ENCODE data around the gene PCDH15.
A peak's percentile ranks its signal among the peaks of the same experiment; 100 is the strongest.
"Not testable (repeated sequence)": the region's sequence is repeated elsewhere in the genome, so short reads cannot be mapped to it uniquely, and the experiment has no call there.

PCDH15 gene

DNA sequence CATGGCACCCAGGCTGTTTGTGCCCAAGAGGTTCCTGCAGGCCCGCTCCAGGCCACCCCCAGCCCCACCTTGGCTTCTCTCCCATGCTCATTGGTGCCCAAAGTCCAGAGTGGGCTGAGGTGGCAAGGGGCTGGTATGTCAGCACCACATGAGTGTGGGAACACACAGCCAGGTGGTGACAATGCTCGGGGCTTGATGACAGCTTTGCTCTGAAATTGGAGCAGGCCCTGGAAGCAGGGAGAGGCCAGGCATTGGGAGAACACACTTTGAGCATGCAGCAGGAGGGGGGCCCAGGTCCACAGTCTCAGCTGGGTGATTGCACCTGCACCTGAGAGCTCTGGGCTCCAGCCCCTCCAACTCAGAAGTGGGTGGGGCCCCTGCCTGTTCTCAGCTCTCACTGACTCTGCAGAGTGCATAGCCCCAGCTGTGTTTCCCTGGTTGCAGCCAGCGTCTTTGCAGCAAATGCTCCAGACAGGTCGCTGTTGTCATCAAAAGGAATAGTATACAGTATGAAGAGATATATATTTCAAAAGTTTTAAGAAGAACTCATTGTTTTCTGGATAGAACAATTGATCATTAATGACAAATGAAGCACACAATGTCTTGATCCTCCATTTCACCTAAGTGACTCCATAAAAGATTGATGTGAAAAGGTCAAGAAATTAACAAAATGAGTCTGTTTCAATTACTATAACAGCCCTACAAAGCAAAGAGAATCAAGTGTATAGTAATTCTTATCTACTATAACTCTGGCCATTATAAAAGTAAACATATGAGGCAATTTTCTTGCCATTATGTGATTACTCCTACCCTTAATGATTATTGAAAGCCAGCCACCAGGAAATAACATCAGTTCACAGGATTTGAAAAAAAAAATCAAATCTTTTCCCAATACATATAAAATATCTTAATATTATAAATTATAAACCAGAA is 848.1 kb downstream of the PCDH15 start:
- DNase-seq: no peak

- DNase-seq: no peak
These were observed 861.4 kb downstream of the PCDH15 start for GRCh38 chr10:53939654-53940053.

- DNase-seq: no peak
These were observed 870.4 kb downstream of the PCDH15 start for GRCh38 chr10:53930648-53931047.

DNA sequence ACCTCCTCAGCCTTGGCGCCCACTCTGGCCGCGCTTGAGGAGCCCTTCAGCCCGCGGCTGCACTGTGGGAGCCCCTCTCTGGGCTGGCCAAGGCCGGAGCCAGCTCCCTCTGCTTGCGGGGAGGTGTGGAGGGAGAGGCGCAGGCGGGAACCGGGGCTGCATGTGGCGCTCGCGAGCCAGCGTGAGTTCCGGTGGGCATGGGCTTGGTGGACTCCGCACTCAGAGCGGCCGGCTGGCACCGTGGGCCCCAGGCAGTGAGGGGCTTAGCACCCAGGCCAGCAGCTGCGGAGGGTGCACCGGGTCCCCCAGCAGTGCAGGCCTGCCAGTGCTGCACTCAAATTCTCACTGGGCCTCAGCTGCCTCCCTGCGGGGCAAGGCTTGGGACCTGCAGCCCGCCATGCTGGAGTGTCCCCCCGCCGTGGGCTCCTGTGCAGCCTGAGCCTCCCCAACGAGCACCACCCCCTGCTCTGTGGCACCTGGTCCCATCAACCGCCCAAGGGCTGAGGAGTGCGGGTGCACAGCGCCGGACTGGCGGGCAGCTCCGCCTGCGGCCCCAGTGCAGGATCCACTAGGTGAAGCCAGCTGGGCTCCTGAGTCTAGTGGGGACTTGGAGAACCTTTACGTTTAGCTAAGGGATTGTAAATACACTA is 876.9 kb downstream of the PCDH15 start:
- DNase-seq: not testable (repeated sequence)

- DNase-seq: no peak
These were observed 882.3 kb downstream of the PCDH15 start for GRCh38 chr10:53918755-53919154.

- no peak for DNase-seq
These were observed 891.2 kb downstream of the PCDH15 start for GRCh38 chr10:53909791-53910190.

GRCh38 chr10:53904506-53905241 is 896.4 kb downstream of the PCDH15 start:
- no peak for DNase-seq

- no peak for DNase-seq
These were observed 897.3 kb downstream of the PCDH15 start for GRCh38 chr10:53903756-53904155.

- DNase-seq: no peak
These were observed 901.4 kb downstream of the PCDH15 start for GRCh38 chr10:53899463-53900160.

- no peak for DNase-seq
These were observed 902.5 kb downstream of the PCDH15 start for GRCh38 chr10:53898532-53898931.

DNA sequence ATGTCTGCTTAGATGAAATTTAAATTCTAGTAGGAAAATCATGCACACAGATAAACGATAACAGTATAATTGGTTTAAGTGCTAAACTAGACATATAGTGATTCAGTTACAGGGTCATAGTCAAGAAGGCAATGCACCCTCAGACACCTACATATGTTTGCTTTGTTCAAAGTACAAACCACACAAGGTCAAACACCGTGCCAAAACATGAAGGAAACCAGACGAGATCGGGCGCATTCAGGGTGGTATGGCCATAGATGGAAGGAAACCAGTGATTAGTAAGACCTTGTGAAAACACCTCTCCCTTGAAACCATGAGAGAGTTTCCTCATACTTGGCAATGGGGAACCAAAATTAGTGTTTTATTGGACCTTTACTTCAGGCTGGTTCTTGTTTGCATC is 906.9 kb downstream of the PCDH15 start:
- DNase-seq: no peak

DNA sequence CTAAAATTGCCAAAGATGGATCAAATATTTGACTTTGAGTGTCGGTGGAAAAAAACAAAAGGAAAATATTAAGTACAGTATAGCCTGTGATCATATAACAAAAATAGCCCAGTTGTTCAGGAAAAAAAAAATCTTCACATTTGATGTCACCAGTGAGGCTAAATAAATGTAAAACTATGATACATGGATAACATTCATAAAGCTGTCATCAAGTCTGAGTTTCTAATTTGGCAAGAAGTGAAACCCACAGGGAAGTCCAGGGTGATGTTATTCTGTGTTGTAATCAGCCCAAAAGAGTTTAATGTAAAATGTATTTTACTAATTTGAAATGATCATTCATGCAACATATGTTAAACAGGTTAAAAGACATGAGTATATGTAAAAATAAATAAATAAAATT is 908.0 kb downstream of the PCDH15 start:
- no peak for DNase-seq

DNA sequence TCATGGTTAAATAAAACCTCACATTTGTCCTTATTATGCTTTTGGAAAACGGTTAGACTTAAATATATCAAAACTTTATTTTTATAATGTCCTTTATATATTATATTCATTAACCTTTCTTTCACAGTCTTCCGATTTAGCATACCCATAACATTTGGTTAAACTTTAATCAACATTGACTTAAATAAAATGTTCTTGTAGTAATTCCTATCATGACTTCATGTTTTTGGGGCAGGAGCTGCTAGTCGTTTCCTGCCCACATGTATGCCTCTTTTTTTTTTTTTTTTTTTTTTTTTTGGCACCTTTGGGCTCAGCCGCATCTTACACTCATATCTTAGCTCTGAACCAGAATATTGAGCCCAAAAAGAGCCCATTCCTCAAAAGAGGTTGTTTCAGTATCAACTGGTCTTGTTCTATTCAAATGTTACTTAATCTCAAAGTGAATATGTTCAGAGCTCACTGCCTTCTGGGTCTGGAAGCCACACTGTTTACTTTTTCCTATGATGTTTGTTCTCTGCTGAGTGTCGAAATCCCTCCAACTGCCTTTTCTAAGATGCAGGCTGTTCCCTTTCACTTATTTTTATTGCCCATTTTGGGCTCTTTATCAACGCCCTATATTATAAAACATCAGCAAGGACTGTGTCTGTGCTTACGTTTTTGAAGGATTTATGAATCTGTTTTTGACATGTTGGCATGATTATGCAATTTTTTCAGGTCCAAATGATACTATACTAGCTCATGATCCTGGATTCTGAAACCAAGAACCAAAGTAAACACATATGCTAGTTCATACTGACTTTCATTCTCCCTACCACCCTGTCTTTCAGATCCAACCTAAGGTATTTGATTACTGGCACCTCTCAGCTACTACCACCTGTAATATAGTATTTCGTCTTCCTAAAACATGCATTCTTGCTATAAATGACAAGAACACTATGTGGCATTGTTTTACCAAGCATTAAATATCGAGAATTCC is 914.4 kb downstream of the PCDH15 start:
- no peak for DNase-seq

DNA sequence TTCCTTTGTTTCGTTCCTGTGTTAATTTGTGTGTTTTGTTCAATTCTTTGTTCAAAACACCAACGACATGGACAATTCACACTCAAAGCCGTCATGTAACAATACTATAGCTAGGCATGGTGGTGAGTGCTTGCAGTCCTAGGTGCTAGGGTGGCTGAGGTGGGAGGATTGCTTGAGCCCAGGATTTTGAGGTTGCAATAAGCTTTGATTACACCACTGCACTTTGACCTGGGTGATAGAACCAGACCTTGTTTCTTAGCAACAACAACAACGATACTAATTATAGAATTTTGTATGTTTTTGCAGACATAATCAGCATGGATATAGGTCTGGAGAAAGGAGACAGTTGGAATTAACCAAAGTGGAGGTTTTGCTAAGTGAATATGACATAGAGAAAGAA is 936.2 kb downstream of the PCDH15 start:
- DNase-seq: no peak

DNA sequence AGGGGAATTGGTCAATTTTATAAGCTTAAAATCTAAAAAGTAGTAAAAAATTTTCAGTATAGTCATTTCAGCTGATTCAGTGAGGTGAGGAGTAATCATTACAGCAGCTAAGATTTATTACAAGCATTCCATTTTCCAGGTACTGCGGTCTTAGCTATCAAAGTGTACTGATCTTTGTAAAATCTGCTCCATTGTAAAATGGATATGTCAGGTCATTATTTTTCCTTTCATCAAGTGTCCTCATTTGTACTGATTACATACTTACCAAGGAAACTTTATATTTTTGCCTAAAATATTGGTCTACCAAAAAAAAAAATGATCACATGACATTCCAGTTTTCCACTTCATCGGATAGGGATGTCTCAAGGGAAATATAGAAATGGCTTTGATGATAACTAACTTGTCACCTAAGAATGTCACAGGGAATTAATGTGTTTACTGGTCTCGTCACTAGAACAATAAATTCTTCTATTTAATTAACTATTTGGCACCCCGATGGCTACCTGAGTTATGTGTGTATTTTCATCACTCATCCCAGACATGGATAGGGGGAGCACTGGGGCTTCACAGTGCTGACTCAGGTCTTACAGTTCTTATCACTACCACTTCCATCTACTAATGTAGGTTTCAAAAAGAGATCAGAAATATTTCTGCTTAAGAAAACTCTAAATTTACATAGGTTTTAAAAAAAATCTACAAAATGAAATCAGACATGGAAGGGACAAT is 948.4 kb downstream of the PCDH15 start:
- no peak for DNase-seq

DNA sequence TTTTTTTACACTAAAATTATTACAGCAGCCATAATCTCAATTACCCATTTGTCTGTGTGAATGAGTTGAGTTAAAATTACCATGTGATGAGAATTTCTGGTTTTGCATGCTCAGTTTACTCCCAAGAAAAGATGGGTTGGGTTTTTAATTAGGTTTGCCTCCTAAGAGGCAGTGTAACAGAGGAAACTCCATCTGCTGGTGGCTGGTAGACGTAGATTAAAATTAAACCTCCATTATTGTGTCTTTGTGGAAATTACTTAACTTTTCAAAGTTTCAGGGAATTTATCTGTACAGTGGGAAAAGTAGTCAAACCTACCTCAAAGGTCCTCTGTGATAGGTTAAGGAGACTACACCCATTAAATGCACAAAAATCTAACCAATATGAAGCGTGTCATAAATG is 954.2 kb downstream of the PCDH15 start:
- DNase-seq: no peak

- peak in 1 of 2 donors; percentile 34 for DNase-seq
These were observed 957.2 kb downstream of the PCDH15 start for GRCh38 chr10:53843736-53844362.

GRCh38 chr10:53841483-53842145 is 959.4 kb downstream of the PCDH15 start:
- DNase-seq: no peak

DNA sequence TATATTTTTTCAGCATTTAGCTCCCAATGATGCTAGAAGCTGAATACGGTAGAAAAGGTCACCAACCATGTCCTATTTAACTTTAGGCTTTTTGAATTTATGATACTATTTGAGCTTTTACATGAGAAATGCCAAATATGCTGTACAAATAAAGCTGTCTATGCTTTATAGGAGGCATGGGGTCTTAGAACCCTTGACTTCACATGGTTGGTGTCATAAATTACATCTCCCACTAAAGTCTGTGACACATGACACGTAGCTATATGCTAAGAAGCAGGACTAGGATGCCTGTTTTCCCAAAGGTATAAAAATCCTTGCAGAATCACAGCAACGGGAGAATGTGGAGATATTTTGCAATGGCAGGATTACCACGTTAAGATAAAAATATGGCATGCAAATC is 960.4 kb downstream of the PCDH15 start:
- DNase-seq: no peak
